Measurements from ENCODE around the gene OR1M1. TPM values are rescaled to one million over a fixed set of nuclear protein-coding genes. Genes with fewer than 3 reads are reported as not detected.

OR1M1 gene
- total and polyA plus RNA-seq, 9 of the 15 experiments (the other 6 are each of a cell fraction or from before 2014, with no cell fraction given), result not detected

- no peak for TF ChIP-seq GTF2E2 (tag; IDR thresholded peaks at IDR 0.05)
- no peak for TF ChIP-seq SAFB2 (IDR thresholded peaks at IDR 0.05; ENCODE audit: borderline replicate concordance, low read depth, low read length, severe bottlenecking)
- no peak for TF ChIP-seq ZNF133 (CRISPR knock-in tag; IDR thresholded peaks at IDR 0.05)
- TF ChIP-seq CREM (IDR thresholded peaks at IDR 0.05; ENCODE audit: low read depth), result no peak
- 0 out of 2 replicates have a peak, but pooled peaks have one; percentile 28 for TF ChIP-seq DPF2 (IDR thresholded peaks at IDR 0.05)
- TF ChIP-seq ZNF431 (CRISPR knock-in tag; IDR thresholded peaks at IDR 0.05), result no peak
- TF ChIP-seq ZNF644 (tag; IDR thresholded peaks at IDR 0.05; ENCODE audit: low read depth), result no peak
- TF ChIP-seq RBM34 (IDR thresholded peaks at IDR 0.05; ENCODE audit: borderline replicate concordance, insufficient read depth, low read length), result no peak
- TF ChIP-seq, protein P1, sequence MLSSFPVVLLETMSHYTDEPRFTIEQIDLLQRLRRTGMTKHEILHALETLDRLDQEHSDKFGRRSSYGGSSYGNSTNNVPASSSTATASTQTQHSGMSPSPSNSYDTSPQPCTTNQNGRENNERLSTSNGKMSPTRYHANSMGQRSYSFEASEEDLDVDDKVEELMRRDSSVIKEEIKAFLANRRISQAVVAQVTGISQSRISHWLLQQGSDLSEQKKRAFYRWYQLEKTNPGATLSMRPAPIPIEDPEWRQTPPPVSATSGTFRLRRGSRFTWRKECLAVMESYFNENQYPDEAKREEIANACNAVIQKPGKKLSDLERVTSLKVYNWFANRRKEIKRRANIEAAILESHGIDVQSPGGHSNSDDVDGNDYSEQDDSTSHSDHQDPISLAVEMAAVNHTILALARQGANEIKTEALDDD (IDR thresholded peaks at IDR 0.05), result no peak
- TF ChIP-seq JUND (IDR thresholded peaks at IDR 0.05; ENCODE audit: borderline replicate concordance, low read depth, low read length), result no peak
- no peak for TF ChIP-seq JUND (tag; IDR thresholded peaks at IDR 0.05; ENCODE audit: borderline replicate concordance, low read depth, low read length)
- peak; percentile 58; the same call in 1 of the 2 replicates for TF ChIP-seq EP300 (IDR thresholded peaks at IDR 0.05; ENCODE audit: low read length)
- TF ChIP-seq CHD2 (IDR thresholded peaks at IDR 0.05; ENCODE audit: low read depth, low read length), result no peak
- no peak for TF ChIP-seq ZNF224 (CRISPR knock-in tag; IDR thresholded peaks at IDR 0.05)
- TF ChIP-seq XRCC3 (IDR thresholded peaks at IDR 0.05), result no peak
- no peak for TF ChIP-seq SAFB (IDR thresholded peaks at IDR 0.05; ENCODE audit: borderline replicate concordance, low read depth, low read length)
- no peak for TF ChIP-seq ZNF764 (CRISPR knock-in tag; IDR thresholded peaks at IDR 0.05; ENCODE audit: low read depth)
- TF ChIP-seq MCM3 (IDR thresholded peaks at IDR 0.05), result no peak
- TF ChIP-seq RFX7 (CRISPR knock-in tag; IDR thresholded peaks at IDR 0.05), result no peak
- TF ChIP-seq ZBTB2 (IDR thresholded peaks at IDR 0.05), result no peak
- no peak for TF ChIP-seq XRCC5 (IDR thresholded peaks at IDR 0.05; ENCODE audit: low read depth, low read length)
- no peak for TF ChIP-seq GABPB2 (CRISPR knock-in tag; conservative IDR thresholded peaks at IDR 0.05)
- peak; percentile 70 for TF ChIP-seq ZNF384 (IDR thresholded peaks at IDR 0.05; ENCODE audit: low read depth, low read length)
- TF ChIP-seq NCOA4 (IDR thresholded peaks at IDR 0.05; ENCODE audit: partially characterized antibody), result no peak
- TF ChIP-seq, protein P2, sequence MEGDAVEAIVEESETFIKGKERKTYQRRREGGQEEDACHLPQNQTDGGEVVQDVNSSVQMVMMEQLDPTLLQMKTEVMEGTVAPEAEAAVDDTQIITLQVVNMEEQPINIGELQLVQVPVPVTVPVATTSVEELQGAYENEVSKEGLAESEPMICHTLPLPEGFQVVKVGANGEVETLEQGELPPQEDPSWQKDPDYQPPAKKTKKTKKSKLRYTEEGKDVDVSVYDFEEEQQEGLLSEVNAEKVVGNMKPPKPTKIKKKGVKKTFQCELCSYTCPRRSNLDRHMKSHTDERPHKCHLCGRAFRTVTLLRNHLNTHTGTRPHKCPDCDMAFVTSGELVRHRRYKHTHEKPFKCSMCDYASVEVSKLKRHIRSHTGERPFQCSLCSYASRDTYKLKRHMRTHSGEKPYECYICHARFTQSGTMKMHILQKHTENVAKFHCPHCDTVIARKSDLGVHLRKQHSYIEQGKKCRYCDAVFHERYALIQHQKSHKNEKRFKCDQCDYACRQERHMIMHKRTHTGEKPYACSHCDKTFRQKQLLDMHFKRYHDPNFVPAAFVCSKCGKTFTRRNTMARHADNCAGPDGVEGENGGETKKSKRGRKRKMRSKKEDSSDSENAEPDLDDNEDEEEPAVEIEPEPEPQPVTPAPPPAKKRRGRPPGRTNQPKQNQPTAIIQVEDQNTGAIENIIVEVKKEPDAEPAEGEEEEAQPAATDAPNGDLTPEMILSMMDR (IDR thresholded peaks at IDR 0.05 in 2 of 3, conservative IDR thresholded peaks at IDR 0.05 in 1 of 3; ENCODE audit: insufficient read depth in 2 of 3, low read depth in 1 of 3, low read length in 3 of 3), result no peak
- TF ChIP-seq PURB (CRISPR knock-in tag; IDR thresholded peaks at IDR 0.05; ENCODE audit: low read depth), result no peak
- TF ChIP-seq CBFA2T3 (IDR thresholded peaks at IDR 0.05), result peak; percentile 61
- no peak for TF ChIP-seq LCOR (CRISPR knock-in tag; IDR thresholded peaks at IDR 0.05)
Observed at GRCh38 chr19:9116547-9116946, 29.7 kb downstream of the OR1M1 start (continued).

Measured in K562 (cell line).